ENCODE data around the gene LMO7.

The LMO7 gene

DNA sequence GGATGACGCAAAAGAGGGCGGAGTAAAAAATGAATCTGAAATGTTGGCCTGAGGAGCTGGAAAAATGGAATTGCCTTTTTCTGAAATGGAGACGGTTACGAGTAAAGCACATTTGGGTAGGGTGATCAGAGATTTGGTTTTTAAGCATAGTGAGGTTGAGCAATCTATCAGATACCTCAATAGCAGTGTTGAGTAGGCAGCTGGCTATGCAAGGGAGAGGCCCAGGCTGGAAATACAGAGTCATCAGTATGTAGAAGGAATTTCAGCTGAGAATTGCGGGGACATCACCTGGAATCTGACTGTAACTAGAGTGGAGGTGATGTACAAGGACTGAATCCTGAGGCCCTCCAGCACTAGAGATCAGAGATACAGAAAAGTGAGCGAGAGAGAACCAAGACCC is 224.8 kb downstream of the LMO7 start:
- no peak for DNase-seq

DNA sequence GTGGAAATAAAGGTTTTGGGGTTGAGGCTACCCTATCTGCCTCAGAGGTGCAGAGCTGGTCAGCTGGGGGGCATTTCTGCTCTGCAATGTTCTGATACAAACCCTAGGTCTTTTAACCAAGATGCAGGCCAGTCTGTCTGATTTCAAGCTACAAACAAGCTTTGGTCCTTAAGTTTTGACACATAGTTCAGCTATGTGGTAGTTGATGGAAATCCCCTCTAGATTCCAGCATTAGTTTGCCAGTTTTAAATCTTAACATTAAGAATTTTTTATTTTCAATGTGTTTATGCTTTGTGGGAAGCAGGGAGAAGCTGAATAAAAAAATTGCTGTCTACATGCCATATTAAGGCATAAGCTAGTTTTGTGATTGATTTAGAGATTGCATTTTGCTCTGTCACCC is 225.7 kb downstream of the LMO7 start:
- DNase-seq: no peak

DNA sequence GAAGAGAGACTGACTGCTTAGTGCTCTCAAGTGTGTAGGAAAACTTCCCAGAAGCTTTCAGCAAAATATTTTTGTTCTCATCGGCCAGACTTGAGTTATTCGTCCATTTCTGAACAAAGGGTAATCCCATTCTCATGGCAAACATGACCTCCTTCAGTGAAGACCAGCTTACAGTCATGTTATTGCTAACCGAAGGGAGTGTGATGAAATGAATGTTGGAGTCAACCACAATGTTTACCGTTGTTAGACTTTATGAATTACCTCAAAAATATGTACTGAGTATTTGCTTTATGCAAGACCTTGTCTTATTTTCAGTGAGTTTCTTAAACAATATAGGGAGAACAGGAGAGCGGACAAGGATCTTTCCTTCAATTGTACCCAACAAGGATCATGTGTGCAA is 228.6 kb downstream of the LMO7 start:
- DNase-seq: no peak

DNA sequence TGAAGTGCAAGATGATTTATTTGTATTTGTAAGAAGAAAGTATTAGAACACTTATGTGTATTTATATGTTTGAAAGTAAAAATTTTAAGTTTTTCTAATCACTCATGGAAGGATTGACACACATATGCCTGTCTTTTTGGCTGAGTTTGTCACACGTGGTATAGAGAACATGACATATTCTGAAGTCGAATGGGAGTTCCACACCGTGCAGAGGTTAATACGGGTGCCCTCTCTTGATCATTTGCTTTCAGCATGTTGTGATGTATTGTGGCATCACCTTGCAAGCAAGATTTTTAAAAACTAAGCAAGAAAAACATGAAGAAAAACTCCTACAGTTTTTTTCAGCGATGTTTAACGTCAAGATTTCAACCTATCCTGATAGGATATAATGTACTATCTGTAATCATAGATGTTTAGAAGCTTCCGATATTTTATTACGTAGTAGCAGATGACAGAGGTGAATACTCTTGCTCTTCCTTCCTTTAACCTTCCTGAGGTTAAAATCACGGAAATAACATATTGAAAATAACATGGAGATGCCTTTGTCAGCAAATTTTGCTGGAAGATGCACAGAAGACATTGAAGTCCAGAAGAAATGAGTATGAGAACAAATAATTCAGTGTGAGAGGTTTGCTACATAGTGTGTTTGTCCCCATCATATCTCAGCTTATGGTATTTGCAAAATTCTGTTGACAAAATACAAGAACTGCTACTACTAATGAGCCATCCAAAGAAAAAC is 231.4 kb downstream of the LMO7 start:
- no peak for DNase-seq

DNA sequence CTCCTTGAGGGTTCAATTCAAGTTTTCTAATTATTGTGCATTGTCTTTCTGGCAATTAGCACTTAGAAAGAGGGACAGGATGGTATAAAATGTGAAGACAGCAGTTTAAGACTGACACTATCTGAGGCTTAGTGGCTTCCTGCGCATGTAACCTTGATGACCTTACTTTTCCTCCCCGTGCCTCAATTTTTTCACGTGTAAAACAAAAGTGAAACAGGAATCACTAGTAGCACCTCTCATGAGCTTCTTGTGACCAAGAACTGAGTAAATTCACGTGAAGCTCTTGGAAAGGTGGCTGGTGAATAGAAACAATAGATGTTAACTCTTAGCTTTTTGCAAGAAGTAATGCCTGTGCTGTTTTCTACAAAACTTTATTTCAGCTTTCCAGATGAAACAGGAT is 233.9 kb downstream of the LMO7 start:
- no peak for DNase-seq

DNA sequence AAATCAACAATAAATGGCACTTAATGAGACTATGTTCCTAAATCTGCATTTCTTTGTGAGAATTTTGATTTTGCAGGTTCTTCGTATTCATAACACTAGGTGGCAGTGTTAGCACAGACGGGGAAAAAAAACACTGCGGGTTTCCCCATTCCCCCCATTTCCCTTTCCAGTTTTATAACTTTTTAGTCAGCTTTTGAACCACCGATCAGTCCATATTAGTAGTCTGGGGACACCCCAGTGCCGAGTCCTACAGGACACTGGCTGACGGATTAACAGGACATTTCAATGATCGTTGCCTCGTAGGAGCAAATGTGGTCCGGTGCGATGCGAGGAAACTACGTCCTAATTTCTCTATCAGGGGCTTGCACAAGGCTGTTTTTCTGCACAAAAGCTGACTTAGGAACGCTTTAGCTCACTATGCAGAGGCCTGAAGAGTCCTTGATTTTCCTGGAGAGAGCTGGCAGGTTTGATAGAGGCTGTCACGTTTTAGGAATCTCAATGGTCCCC is 234.3 kb downstream of the LMO7 start:
- peak; percentile 20 for DNase-seq

DNA sequence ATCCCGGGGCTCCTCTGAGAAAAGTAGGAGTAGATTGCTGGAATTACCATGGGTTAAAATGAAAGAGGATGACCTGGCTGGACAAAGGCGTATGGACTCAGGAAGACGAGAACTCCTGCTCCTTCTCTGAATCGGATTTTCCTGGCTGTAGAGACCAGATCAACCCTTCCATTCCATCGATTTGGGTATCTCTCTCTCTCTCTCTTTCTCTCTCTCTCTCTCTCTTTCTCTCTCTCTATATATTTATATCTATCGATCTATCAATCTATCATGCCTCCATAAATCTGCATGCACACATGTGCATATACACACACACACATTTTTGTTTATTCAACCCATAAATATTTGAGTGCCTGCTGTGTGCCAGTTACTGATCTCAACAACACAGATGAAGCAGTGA is 234.9 kb downstream of the LMO7 start:
- DNase-seq: no peak

DNA sequence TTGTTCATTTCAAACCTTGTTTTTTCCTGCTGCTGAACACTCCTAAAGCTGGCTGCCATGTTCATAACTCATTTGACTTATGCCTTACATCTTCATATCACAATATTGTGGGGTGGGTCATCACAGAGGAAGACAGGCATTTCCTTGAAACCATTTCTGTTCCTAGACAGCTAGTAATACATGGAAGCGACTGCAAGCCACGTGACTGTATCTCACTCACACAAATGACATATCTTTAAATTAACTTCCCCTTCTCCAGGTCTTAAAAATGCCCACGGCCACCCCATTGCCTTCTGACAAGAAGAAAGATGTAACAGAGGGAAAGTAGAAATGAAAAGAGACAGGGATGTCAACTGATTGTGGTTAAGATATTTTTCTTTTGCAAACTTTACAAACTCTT is 236.8 kb downstream of the LMO7 start:
- DNase-seq: no peak

DNA sequence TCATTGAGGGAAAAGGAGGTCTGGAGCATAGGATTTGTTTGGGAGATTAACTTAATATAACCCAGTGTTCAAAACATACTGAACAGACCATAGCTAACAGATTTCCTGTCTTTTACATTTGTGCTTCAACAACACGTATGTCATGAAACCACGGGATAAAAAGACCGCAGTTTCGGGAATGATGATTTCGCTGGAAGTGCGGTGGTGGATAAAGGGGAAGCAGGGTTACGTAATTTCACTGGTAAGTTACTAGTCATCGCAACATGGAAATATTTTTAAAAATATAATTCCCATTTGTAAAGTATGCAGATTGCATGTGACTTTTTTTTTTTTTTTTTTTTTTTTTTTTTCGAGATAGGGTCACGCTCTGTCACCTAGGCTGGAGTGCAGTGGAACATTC is 237.4 kb downstream of the LMO7 start:
- no peak for DNase-seq

DNA sequence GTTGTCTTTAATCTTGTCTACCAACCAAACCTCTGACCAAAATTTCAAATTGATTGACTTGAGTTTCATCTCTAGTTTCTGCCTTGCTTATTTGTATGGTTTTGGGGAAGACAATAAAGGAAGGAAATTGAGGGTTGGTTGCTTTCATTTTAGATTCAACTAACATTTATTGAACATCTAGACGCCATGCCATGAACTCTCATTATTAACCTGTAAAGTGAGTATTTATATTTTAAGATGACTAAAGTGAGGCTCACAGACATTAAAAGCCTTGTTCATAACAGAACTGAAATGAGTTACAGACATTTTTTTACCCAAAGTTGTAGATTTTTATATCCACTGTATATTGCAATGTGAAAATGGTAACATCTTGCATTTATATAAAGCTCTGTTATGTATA is 239.3 kb downstream of the LMO7 start:
- DNase-seq: no peak

DNA sequence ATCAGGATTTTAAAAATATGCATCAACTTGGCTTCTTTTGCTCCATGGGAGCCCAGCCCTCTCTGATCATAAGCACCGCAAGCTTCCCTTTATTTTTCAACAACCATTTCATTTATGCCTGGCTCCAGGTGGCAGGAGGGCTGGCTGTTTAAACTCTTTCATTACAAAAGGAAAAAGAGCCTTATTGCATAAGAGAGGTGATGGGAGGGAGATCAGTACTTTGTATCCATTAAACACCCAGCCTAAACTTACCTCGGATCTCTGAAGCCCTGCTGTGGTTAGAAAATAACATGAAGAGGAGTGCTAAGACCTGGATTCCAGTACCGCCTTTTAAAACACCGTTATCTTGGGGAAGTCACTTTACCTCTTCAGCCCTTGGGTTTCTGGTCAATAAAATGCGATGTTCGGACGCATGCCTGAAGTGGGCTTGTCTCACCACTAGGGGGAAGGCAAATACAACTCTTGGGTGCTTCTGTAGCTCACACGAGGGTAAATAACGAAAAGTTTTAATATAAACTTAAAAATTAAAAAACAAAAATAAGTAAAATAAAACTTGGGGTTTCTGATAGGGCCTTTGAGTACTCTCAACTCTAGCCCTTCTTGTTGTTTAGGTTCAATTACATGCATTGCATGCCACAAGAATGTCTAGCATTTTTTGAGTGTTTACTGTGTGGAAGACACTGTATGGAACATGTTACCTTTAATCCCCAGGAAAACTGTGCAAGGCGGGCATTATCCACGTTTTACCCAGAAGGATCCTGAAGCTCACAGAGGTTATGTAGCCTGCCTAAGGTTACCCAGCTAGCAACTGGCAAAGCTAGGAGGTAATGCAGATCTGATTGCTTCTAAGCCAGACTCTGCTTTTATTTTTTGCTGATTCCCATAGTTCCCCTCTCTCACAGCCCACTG is 240.3 kb downstream of the LMO7 start:
- DNase-seq: peak; percentile 43

DNA sequence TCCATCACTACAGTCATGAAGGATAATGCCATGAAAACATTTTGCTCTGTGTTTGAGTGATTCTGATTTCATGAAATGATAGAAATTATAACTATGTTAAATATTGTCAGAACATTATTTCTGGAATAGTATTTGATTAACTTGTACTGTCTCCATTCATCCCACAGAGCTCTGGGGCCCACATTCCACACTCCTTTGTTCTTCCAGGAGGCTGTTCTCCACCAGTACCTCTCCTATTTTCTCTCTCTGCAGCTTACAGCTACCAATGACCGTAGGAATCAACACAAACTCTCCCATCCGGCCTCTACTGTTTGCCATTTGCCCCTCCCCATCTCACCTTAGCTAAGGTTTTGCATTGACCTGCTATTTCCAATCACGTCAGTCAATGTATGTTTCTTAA is 240.9 kb downstream of the LMO7 start:
- DNase-seq: no peak

DNA sequence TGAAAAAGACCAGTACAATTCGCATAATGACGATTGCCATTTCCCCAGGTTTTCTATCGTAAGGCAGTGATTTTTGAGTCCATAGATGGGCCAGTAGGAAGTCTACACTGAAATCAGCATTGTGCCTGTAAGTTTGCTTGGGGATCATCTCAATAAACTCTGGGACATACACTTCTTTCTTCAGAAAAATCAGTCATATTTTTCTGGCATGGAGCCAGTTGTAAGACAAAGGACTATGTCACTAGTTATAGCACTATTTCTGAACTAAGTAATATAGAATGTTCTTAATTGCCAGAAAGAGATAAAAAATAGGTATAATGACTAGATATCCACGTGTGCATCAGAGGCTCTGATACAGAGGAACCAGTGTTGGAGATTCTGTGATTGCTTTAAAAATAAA is 243.5 kb downstream of the LMO7 start:
- no peak for DNase-seq

DNA sequence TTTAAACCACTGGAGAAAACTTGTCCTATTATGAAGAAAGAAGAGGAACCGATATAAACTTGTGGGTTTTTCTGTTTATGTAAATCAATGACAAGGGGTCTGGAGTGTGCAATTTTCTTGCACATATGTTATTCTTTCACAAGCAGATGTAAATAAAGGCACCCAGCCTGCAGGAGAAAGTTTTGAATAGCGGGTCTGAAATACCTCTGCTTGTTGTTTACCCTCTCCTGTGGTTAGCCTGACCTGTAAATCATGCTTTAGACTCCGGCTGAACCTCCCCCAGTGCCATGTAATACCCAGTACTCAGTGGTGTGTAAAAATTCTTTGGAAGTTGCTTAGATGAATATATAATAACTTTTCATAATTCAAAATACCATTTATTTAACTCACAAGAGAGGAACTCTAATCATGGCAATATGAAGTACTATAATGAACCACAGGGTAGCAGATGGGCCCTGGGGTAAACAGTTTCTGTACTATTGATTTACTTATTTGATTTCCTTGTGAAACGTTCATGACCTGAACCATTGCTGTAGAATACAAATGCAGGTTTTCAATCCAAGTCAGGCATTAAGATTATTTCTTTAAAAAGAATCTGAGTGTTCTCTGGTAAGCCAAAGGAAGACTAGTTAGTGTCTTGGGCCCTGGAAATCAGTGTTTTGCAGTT is 245.1 kb downstream of the LMO7 start:
- DNase-seq: no peak

DNA sequence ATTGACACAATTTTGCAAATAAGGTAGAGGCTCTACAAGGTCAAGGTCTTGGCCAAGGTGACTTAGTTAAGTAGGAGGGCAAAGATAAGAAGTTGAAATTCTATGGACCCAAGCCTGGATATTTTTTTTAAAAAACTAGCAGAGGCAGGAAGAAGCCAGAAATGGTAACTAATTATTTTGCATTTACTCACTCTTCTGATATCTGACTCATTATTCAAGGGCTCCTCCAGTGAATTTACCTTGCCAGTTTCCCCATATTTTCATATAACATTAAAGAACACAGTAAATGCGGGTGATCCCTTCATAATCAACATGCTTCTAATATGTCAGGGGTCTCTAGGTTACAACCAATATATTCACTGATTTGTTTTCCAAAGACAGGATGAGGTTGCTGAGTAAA is 246.1 kb downstream of the LMO7 start:
- DNase-seq: no peak

DNA sequence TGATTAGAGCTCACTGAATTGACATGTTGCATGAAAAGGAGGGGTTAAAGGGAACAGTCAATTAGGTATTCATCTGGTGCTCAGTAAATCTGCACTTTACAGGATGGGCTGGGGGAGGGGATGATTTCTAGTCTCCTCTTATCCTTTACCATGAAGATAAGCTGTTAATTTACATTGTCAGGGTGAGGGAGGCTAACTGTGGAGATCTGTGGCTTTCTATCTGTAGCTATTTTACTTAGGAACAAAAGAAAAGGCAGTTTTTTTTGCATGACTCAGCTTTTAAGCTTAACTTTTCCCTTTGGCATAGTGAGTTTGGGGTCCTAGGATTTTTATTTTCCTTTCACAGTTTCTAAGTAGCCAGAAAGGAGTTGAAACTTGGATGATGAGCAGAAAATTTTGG is 253.3 kb downstream of the LMO7 start:
- DNase-seq: no peak

DNA sequence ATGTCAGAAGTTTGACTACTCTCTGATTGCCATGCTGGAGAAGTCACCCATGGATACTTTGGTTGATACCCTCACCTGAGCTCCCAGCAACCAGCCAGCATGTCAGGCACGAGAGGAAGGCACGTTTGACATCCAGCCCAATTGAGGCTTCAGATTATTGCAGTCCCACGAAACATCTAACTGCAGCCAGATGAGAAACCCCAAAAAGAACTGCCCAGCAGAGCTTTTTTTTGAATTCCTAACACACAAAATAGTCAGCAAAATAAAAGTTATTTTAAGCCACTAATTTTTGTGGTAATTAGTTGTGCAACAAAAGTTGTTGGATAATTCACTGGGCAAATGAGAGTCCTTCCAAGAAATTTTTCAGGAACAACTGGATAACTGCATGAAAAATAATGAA is 259.0 kb downstream of the LMO7 start:
- no peak for DNase-seq

DNA sequence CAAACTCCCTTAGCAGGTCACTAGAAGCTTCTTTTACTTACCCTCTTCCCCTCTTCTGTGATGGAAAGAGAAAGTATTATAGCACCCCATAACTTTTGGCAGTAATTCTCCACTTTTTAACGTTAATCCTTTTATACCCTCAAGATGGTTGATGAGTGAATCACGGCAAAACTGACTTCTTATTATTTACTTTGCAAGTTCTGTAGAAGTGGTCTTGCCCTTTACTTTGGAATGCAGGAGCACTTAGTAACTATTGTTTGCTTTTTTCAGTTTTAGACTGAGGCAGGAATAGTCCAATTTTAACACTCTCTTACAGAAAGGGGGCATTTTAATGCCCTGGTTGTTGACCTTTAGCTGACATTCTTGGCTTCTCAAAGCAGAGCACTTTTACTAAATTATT is 260.1 kb downstream of the LMO7 start:
- no peak for DNase-seq

DNA sequence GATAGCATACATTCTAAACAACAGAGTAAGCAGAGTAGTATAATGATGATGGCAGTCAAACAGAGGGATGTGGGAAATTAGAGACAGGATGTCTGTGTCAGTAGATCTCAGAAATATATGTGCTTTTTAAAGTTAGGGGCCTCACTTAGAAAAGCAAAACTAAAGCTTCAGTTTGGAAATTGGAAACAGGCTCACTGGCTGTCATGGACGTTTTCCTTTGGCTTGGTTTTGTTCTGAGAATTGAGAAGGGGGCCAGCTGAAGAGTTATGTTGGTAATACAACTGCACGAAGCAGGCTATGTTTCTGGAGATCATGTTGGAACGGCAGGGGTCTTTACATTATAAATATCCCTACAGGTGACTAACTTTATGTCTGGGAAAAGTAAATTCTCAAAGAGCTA is 261.3 kb downstream of the LMO7 start:
- no peak for DNase-seq

DNA sequence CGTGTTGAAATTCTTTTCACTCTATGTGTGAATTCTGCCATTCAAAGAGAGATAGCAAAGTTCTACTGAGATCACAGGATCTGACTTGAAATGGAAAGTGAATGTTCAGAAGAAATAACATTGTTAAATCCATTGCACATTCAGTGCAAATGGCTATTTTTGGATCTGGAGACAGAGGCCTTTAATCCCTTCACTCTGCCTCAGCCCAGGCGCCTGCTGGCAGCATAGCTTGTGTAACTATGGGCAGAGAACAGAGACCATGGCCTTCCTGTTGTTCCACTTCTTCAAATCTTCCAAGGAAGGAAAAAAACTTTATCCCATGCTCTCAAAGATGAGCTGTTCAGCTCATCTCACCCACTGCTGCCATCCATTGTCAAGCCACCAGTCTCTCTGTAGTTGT is 265.4 kb downstream of the LMO7 start:
- no peak for DNase-seq

DNA sequence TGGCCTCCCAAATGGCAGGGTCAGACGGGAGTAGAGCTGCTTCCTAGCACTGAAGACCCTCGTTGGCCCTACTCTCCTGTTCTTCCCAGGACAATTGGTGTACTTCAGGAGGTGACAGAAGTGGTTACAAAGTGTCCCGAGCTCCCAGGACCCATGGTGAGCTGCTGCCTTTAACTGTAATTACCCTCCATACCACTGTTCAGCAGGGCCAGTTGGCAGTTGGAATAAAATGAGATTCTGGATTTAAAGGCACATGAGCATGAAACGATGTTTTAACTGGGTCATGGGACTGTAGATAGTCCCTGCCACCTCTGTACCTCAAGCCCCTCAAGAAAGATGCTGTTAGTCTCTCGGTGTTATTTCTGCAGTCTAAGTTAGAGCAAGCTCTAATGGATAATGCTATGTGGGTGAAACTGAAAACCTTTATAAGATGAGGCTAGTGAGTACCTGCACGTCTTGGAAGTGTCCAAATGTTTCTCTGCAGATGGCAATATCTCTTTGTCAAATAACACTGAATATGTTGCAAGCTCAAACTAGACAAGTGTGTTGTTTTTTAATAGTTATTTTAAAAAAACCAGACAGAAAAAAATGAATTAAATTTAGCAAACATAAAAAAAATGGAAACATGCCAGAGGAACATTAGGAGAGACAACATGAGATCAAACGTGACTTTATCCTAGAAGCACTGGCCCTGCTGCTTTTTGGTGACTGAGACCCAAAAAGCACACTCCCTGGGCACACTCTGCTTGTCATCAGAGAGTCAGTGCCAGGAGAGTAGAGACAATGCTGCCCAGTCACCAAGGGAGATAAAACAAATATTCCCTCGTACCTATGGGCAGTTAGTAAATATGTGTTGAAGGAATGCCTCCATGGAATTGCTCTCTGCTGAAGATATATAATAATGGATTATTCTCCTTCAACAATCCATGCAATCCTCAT is 266.3 kb downstream of the LMO7 start:
- no peak for DNase-seq

DNA sequence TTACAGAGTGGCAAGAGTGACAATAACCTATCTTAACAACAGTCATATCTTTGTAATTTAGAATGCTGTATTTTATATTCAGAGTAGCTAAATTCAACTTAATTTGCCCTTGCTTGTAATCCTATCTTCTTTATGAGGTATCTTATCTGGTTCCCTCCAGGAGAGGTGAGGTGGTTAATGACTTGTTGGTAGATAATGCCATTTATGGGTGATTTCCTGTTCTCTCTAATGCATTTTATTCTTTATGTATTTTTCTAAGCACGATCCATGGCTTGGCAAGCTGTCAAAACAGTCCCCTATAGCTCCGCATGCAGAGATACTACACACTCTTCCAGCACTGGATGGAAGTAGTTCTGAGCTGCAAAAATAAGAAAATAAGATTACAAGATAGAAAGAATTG is 267.9 kb downstream of the LMO7 start:
- DNase-seq: no peak

DNA sequence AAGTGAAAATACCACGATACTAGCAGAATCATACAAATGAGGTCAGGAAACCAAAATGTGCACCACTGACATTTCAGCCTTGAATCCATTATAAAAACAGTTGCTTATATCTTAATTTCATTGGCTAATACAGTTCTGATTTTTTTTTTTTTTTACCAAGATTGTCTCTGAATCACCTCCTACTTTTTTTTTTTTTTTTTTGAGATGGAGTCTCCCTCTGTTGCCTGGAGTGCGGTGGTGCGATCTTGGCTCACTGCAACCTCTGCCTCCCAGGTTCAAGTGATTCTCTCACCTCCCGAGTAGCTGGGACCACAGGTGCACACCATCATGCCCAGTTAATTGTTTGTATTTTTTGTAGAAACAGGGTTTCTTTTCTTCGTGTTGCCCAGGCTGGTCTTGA is 270.2 kb downstream of the LMO7 start:
- DNase-seq: no peak
